Smooth muscle cell (in vitro differentiated cells): ENCODE measurements around the gene KHDC1L. TPM values are rescaled to one million over a fixed set of nuclear protein-coding genes. Genes with fewer than 3 reads are reported as not detected.
"Not testable (repeated sequence)": the region's sequence is repeated elsewhere in the genome, so short reads cannot be mapped to it uniquely, and the experiment has no call there.

ENCODE experiments used
- DNase-seq: peaks from one replicate; lab custom pipeline; 2025; ENCODE audit not compliant: unreplicated experiment; lab: John Stamatoyannopoulos, UW
- H2AFZ ChIP-seq: fragments of 200-600 bp; sonication (generic); 2 replicates; pipeline ENCODE4 v1.6.0; 2016; ENCODE audit warnings: antibody characterized with exemption, low read depth, mild to moderate bottlenecking
- H3F3A ChIP-seq: fragments of 200-600 bp; sonication (generic); 2 replicates; pipeline ENCODE4 v1.6.0; 2017; ENCODE audit warnings: antibody characterized with exemption, low read depth
- H3K27ac ChIP-seq: fragments of 200-600 bp; sonication (generic); 2 replicates; pipeline ENCODE4 v1.5.1; 2016; ENCODE audit warnings: low read depth, mild to moderate bottlenecking
- H3K27me3 ChIP-seq: fragments of 200-600 bp; sonication (generic); 2 replicates; pipeline ENCODE4 v1.6.1; 2016; ENCODE audit warnings: low read depth, mild to moderate bottlenecking
- H3K36me3 ChIP-seq: fragments of 200-600 bp; sonication (generic); 2 replicates; pipeline ENCODE4 v1.5.1; 2016; ENCODE audit warnings: low read depth
- H3K4me1 ChIP-seq: fragments of 200-600 bp; sonication (generic); 2 replicates; pipeline ENCODE4 v1.5.1; 2016; ENCODE audit warnings: low read depth
- H3K4me2 ChIP-seq: fragments of 200-600 bp; sonication (generic); 2 replicates; pipeline ENCODE4 v1.6.0; 2016; ENCODE audit warnings: mild to moderate bottlenecking
- H3K4me3 ChIP-seq: fragments of 200-600 bp; sonication (generic); 2 replicates; pipeline ENCODE4 v1.5.1; 2016; ENCODE audit warnings: mild to moderate bottlenecking
- H3K79me2 ChIP-seq: fragments of 200-600 bp; sonication (generic); 2 replicates; pipeline ENCODE4 v1.6.0; 2016; ENCODE audit warnings: low read depth, mild to moderate bottlenecking
- H3K9ac ChIP-seq: fragments of 200-600 bp; sonication (generic); 2 replicates; pipeline ENCODE4 v1.6.0; 2016; ENCODE audit warnings: low read depth
- H3K9me3 ChIP-seq: fragments of 200-600 bp; sonication (generic); replicated peaks from 2 replicates; pipeline ENCODE4 v1.5.1; 2016; ENCODE audit warnings: low read depth
- H4K20me1 ChIP-seq: fragments of 200-600 bp; sonication (generic); 2 replicates; pipeline ENCODE4 v1.6.0; 2016; ENCODE audit warnings: low read depth
- WGBS: methylation state at CpG from one replicate; pipeline ENCODE4 v1.1.7; 2016; ENCODE audit warnings: low lambda C conversion rate; 5-methylcytosine and 5-hydroxymethylcytosine counted together
- polyA plus RNA-seq: library from polyadenylated mRNA; unstranded; fragments of >200 nt; fragmentation: Nextera tagmentation; extraction: Ambion mirVana; gene quantifications from 2 replicates; pipeline ENCODE4 v1.2.1, GENCODE V29; 2016
- total RNA-seq: library from RNA; depleted of rRNA; stranded (reverse); fragments of >200 nt; gene quantifications from 2 replicates; pipeline ENCODE4 v1.2.3, GENCODE V29; 2014
- TF ChIP-seq, protein P1 (sequence below): fragments of 200-600 bp; sonication (generic); IDR thresholded peaks from 2 replicates; pipeline ENCODE4 v1.5.1; 2017; ENCODE audit warnings: borderline replicate concordance, mild to moderate bottlenecking, antibody characterized with exemption; ENCODE audit not compliant: insufficient read depth, poor library complexity, severe bottlenecking

The KHDC1L gene
- total and polyA plus RNA-seq, 2 experiments from 2014 or later = not detected

DNA sequence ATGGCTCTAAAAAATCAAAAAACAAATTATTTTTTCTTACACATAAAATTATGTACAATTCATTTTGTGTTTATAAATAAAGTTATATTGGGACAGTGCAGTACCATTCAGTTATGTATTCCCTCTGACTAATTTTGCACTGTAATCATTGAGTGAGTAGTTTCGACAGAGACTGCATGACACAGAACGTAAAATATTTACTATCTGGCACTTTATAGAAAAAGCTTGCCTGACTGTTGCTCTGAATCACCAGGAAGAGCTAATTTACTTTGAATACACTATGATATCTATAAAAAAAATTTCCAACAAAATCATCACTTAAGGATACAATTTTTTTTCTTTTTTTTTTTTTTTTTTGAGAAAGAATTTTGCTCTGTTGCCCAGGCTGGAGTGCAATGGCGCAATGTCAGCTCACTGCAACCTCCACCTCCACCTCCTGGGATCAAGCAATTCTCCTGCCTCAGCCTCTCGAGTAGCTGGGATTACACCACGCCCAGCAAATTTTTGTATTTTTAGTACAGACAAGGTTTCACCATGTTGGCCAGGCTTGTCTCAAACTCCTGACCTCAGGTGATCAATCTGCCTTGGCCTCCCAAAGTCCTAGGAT, 11.0 kb upstream of the KHDC1L start:
- H3K4me3 ChIP-seq = no peak overlapping the region
- TF ChIP-seq, protein P1, sequence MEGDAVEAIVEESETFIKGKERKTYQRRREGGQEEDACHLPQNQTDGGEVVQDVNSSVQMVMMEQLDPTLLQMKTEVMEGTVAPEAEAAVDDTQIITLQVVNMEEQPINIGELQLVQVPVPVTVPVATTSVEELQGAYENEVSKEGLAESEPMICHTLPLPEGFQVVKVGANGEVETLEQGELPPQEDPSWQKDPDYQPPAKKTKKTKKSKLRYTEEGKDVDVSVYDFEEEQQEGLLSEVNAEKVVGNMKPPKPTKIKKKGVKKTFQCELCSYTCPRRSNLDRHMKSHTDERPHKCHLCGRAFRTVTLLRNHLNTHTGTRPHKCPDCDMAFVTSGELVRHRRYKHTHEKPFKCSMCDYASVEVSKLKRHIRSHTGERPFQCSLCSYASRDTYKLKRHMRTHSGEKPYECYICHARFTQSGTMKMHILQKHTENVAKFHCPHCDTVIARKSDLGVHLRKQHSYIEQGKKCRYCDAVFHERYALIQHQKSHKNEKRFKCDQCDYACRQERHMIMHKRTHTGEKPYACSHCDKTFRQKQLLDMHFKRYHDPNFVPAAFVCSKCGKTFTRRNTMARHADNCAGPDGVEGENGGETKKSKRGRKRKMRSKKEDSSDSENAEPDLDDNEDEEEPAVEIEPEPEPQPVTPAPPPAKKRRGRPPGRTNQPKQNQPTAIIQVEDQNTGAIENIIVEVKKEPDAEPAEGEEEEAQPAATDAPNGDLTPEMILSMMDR = no peak
- H3K36me3 ChIP-seq = no peaks in the 10 kb centered on the region
- 45% methylated on average over 5 of the region's 5 CpGs for WGBS
- H4K20me1 ChIP-seq = no peaks in the 10 kb centered on the region
- no peaks in the 10 kb centered on the region for H3K9me3 ChIP-seq
- no peaks in the 10 kb centered on the region for H3K4me1 ChIP-seq
- H3K27me3 ChIP-seq = no peaks in the 10 kb centered on the region
- peak overlapping the region; percentile 57 for H3K27ac ChIP-seq
- H3F3A ChIP-seq = no peaks in the 10 kb centered on the region
- no peak overlapping the region for H3K9ac ChIP-seq
- no peaks in the 10 kb centered on the region for H3K79me2 ChIP-seq
- no peak overlapping the region for H3K4me2 ChIP-seq
- no peak for DNase-seq
- no peak overlapping the region for H2AFZ ChIP-seq

DNA sequence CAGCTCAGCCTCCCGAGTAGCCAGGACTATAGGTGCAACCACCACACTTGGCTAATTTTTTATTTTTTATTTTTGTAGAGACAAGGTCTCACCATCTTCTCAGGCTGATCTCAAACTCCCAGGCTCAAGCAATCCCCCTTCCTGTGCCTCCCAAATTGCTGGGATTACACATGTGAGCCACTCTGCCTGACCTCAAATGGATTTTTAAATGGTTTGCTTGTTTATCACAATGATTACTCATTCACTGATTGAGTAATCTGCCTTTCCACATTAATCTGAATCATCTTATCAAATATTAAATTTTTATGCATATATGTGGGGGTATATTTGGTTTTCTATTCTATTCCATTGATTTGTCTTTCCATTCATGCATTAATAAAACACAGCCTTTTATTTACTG, 9.4 kb upstream of the KHDC1L start:
- H3K27ac ChIP-seq = no peak overlapping the region
- H3K79me2 ChIP-seq = no peaks in the 10 kb centered on the region
- no peak overlapping the region for H3K9ac ChIP-seq
- H3K27me3 ChIP-seq = no peaks in the 10 kb centered on the region
- TF ChIP-seq, protein P1 = no peak
- no peaks in the 10 kb centered on the region for H3K36me3 ChIP-seq
- H3K4me2 ChIP-seq = no peak overlapping the region
- no peaks in the 10 kb centered on the region for H3K4me1 ChIP-seq
- no peaks in the 10 kb centered on the region for H3F3A ChIP-seq
- no peaks in the 10 kb centered on the region for H3K9me3 ChIP-seq
- DNase-seq = no peak
- H3K4me3 ChIP-seq = no peak overlapping the region
- H4K20me1 ChIP-seq = no peaks in the 10 kb centered on the region
- no peak overlapping the region for H2AFZ ChIP-seq
- WGBS = 95% methylated on average over 1 of the region's 1 CpG

DNA sequence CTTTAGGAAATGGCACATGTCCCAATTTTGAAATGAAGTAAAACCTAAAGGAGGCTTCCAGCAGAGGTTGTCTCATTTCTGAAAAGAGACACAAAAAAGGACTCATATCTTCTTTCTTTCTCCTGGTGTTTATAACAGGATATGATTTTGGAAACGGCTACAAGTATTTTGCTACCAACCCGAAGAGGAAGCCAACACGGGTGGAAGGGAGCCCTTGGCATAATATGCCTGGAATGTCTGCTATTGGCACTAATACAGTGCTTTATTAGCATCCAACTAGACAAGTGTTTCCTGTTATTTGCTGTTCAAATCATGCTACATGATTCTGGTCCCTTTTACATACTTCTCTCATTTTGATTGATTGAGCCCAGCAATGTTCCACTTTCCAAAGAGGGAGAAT, 8.7 kb upstream of the KHDC1L start:
- not testable (repeated sequence) for H3K27me3 ChIP-seq, H3F3A ChIP-seq, H4K20me1 ChIP-seq, H3K4me1 ChIP-seq, H3K79me2 ChIP-seq, H3K36me3 ChIP-seq, H3K4me2 ChIP-seq, H3K9ac ChIP-seq, H3K9me3 ChIP-seq, H2AFZ ChIP-seq, H3K27ac ChIP-seq, DNase-seq, H3K4me3 ChIP-seq
- WGBS = 88% methylated on average over 3 of the region's 3 CpGs

DNA sequence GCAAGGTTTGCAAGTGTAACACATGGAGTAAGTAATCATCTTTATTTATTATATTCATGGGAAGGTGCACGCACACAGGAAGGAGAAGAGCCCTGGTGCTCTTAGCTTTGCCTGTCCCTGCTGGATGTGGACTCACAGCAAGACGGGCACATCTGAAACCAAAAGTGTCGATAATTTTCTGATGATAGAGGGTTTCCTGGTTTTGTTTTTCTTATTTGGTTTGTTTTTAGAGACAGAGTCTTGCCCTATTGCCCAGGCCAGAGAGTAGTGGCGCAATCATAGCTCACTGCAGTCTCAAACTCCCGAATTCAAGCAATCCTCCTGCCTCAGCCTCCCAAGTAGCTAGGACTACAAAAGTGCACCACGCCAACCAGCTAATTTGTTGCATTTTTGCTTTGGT, 7.8 kb upstream of the KHDC1L start:
- no peak overlapping the region for H2AFZ ChIP-seq
- TF ChIP-seq, protein P1 = no peak
- H3K4me3 ChIP-seq = no peak overlapping the region
- H3K27ac ChIP-seq = no peak overlapping the region
- 92% methylated on average over 6 of the region's 6 CpGs for WGBS
- no peak overlapping the region for H3K4me2 ChIP-seq
- H3F3A ChIP-seq = no peaks in the 10 kb centered on the region
- no peak for DNase-seq
- no peaks in the 10 kb centered on the region for H4K20me1 ChIP-seq
- H3K9ac ChIP-seq = no peak overlapping the region
- H3K79me2 ChIP-seq = no peaks in the 10 kb centered on the region
- no peaks in the 10 kb centered on the region for H3K4me1 ChIP-seq
- no peaks in the 10 kb centered on the region for H3K9me3 ChIP-seq
- no peaks in the 10 kb centered on the region for H3K27me3 ChIP-seq
- no peaks in the 10 kb centered on the region for H3K36me3 ChIP-seq
